HT1080 (cell line): Measurements from ENCODE around the gene SIAH2. TPM values are rescaled to one million over a fixed set of nuclear protein-coding genes. Genes with fewer than 3 reads are reported as not detected.
"Not testable (repeated sequence)": the region's sequence is repeated elsewhere in the genome, so short reads cannot be mapped to it uniquely, and the experiment has no call there.

ENCODE experiments used
- DNase-seq: peaks from one replicate; pipeline ENCODE4 v3.0.0-alpha.2; 2015; ENCODE audit warnings: low read depth
- polyA plus RNA-seq, 2 experiments: library from polyadenylated mRNA; depleted of rRNA; stranded (reverse); fragments of >200 nt; gene quantifications; 2 replicates each; pipeline ENCODE4 v1.2.3, GENCODE V29; 2015
- total RNA-seq: library from RNA; depleted of rRNA; stranded (reverse); fragments of >200 nt; shearing (Covaris generic); gene quantifications from 2 replicates; pipeline ENCODE4 v1.2.3, GENCODE V29; 2014; rRNA removed

The SIAH2 gene
- 44.3 and 71.8 TPM in 2 replicates for total RNA-seq
- polyA plus RNA-seq (2015; cell fraction: cytosol; rRNA removed) = 40.9 and 44.3 TPM in 2 replicates
- 21.4 and 22.3 TPM in 2 replicates for polyA plus RNA-seq (2015; cell fraction: nucleus; rRNA removed)

- peak; percentile 96 for DNase-seq
Observed at GRCh38 chr3:150763122-150763840, at the start of gene SIAH2. SIAH2 (minus strand) TSS chr3:150763169; CDS start chr3:150762849, 320 bp downstream.

- no peak for DNase-seq
Observed at GRCh38 chr3:150811984-150812383, 49.0 kb upstream of the SIAH2 start.

- DNase-seq = no peak
Observed at GRCh38 chr3:150810641-150811040, 47.7 kb upstream of the SIAH2 start.

GRCh38 chr3:150806185-150806835 lies 43.3 kb upstream of the SIAH2 start:
- DNase-seq = no peak

GRCh38 chr3:150805354-150805753 lies 42.4 kb upstream of the SIAH2 start:
- DNase-seq = no peak

GRCh38 chr3:150803440-150803985 lies 40.5 kb upstream of the SIAH2 start:
- no peak for DNase-seq

GRCh38 chr3:150800722-150801121 lies 37.8 kb upstream of the SIAH2 start:
- DNase-seq = no peak

- no peak for DNase-seq
Observed at GRCh38 chr3:150798122-150798618, 35.2 kb upstream of the SIAH2 start.

GRCh38 chr3:150797155-150797554 lies 34.2 kb upstream of the SIAH2 start:
- DNase-seq = peak; percentile 25

- DNase-seq = not testable (repeated sequence)
Observed at GRCh38 chr3:150796527-150796926, 33.6 kb upstream of the SIAH2 start.

GRCh38 chr3:150793641-150794040 lies 30.7 kb upstream of the SIAH2 start:
- DNase-seq = no peak

- DNase-seq = no peak
Observed at GRCh38 chr3:150790629-150791028, 27.7 kb upstream of the SIAH2 start.

GRCh38 chr3:150789451-150789850 lies 26.5 kb upstream of the SIAH2 start:
- DNase-seq = no peak

- peak; percentile 57 for DNase-seq
Observed at GRCh38 chr3:150787741-150788370, 24.9 kb upstream of the SIAH2 start.

GRCh38 chr3:150786791-150787190 lies 23.8 kb upstream of the SIAH2 start:
- DNase-seq = peak; percentile 58

GRCh38 chr3:150784747-150785125 lies 21.8 kb upstream of the SIAH2 start:
- DNase-seq = peak; percentile 63

- no peak for DNase-seq
Observed at GRCh38 chr3:150783920-150784746, 21.2 kb upstream of the SIAH2 start.

- DNase-seq = no peak
Observed at GRCh38 chr3:150783316-150783715, 20.3 kb upstream of the SIAH2 start.

GRCh38 chr3:150779402-150779858 lies 16.5 kb upstream of the SIAH2 start:
- no peak for DNase-seq

- DNase-seq = no peak
Observed at GRCh38 chr3:150778793-150779401, 15.9 kb upstream of the SIAH2 start.
